HG03558 (cell line): ENCODE results near the gene PIAS4.
"Not testable (repeated sequence)": the region's sequence is repeated elsewhere in the genome, so short reads cannot be mapped to it uniquely, and the experiment has no call there.

ENCODE experiments used
- ATAC-seq: cut with Tn5 transposase; IDR thresholded peaks from one replicate; pipeline ENCODE4 v1.9.1; 2021; ENCODE audit warnings: moderate number of reproducible peaks; ENCODE audit not compliant: unreplicated experiment; ENCODE audit errors: extremely low read depth

Gene PIAS4

GRCh38 chr19:4007021-4007835 is at the start of gene PIAS4:
PIAS4 (plus strand) TSS chr19:4007736; CDS start chr19:4007761, 25 bp downstream.
- peak; percentile 48 for ATAC-seq

- ATAC-seq, result no peak
Observed at GRCh38 chr19:3958836-3959765, 48.4 kb upstream of the PIAS4 start.

GRCh38 chr19:3959766-3960131 is 47.8 kb upstream of the PIAS4 start:
- ATAC-seq, result no peak

GRCh38 chr19:3961007-3961406 is 46.5 kb upstream of the PIAS4 start:
- no peak for ATAC-seq

GRCh38 chr19:3963458-3964255 is 43.9 kb upstream of the PIAS4 start:
- no peak for ATAC-seq

GRCh38 chr19:3964256-3965194 is 43.0 kb upstream of the PIAS4 start:
- ATAC-seq, result no peak

GRCh38 chr19:3966051-3967017 is 41.2 kb upstream of the PIAS4 start:
- ATAC-seq, result no peak

GRCh38 chr19:3967983-3968382 is 39.6 kb upstream of the PIAS4 start:
- not testable (repeated sequence) for ATAC-seq

GRCh38 chr19:3968556-3969434 is 38.7 kb upstream of the PIAS4 start:
- ATAC-seq, result no peak

- ATAC-seq, result no peak
Observed at GRCh38 chr19:3969435-3970312, 37.9 kb upstream of the PIAS4 start.

- ATAC-seq, result no peak
Observed at GRCh38 chr19:3970313-3970807, 37.2 kb upstream of the PIAS4 start.

GRCh38 chr19:3970808-3971598 is 36.5 kb upstream of the PIAS4 start, which contains the start of gene DAPK3:
DAPK3 (minus strand) TSS chr19:3971099; CDS start chr19:3969735, 1,364 bp downstream.
- ATAC-seq, result peak; percentile 84

GRCh38 chr19:3975144-3975543 is 32.4 kb upstream of the PIAS4 start:
- no peak for ATAC-seq

- ATAC-seq, result no peak
Observed at GRCh38 chr19:3975637-3976087, 31.9 kb upstream of the PIAS4 start.
